ENCODE data around the gene ZNF365. TPM values are rescaled to one million over a fixed set of nuclear protein-coding genes. Genes with fewer than 3 reads are reported as not detected.

Gene ZNF365, protein sequence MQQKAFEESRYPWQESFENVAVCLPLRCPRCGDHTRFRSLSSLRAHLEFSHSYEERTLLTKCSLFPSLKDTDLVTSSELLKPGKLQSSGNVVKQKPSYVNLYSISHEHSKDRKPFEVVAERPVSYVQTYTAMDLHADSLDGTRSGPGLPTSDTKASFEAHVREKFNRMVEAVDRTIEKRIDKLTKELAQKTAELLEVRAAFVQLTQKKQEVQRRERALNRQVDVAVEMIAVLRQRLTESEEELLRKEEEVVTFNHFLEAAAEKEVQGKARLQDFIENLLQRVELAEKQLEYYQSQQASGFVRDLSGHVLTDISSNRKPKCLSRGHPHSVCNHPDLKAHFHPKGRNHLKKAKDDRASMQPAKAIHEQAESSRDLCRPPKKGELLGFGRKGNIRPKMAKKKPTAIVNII
- total RNA-seq: 0.05 and 0.25 TPM in 2 replicates

DNA sequence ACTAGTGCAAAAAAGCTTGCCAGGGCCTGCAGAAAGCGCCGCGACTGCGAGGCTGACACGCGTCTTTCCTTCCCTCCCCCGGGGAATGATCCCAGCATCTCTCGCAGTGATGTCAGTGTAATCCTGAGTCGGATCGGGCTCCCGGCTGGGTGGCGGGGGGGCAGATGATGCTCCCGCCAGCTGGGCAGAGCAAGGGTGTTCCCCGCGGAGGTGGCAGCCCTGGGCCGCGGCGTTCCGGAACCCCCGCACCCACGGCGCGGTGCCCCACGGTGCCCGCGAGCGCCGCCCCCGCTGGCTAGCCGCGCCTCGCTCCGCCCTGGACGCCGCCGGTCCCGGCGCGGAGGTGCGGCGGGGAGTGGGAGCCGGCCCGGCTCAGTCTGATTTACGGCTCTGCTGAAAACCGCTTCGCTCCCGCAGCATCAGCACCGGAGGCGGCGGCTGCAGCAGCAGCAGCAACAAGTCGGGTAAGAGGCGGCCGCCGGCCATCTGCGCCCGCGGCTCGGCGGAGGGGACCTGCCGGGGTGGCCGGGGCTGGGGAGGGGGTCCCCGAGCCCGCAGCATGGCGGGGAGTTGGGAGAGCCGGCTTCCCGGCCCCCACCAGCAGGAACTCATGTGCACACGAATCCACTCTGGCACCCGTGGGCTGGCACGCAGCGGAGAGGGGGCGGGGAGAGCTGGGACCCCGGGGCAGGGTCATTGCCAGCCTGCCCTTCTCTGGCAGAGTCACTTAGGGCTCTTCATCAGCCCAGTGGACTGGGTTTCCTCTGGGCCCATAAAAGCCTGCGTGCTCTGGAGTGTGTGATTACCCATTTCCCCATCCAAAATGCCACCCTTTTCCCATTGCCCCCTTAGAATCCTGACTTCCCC is at the start of gene ZNF365:
Gene ZNF365, plus strand, starts transcription at position 375 of the 867 bp plus-strand sequence. CDS start 1,825 bp downstream, outside the sequence.

Other genes with a start within 250 kb of the ZNF365 start
- gene RTKN2, start 105.5 kb upstream of the ZNF365 start, total RNA-seq: not detected in 2 replicates